GM15510 (cell line): ENCODE measurements around the gene CCR2.

Source experiments
- POLR2A ChIP-seq: IDR thresholded peaks from 3 replicates; pipeline ENCODE4 v1.6.1; 2011; ENCODE audit warnings: borderline replicate concordance; ENCODE audit not compliant: insufficient read length; ENCODE audit errors: extremely low read depth

The CCR2 gene

DNA sequence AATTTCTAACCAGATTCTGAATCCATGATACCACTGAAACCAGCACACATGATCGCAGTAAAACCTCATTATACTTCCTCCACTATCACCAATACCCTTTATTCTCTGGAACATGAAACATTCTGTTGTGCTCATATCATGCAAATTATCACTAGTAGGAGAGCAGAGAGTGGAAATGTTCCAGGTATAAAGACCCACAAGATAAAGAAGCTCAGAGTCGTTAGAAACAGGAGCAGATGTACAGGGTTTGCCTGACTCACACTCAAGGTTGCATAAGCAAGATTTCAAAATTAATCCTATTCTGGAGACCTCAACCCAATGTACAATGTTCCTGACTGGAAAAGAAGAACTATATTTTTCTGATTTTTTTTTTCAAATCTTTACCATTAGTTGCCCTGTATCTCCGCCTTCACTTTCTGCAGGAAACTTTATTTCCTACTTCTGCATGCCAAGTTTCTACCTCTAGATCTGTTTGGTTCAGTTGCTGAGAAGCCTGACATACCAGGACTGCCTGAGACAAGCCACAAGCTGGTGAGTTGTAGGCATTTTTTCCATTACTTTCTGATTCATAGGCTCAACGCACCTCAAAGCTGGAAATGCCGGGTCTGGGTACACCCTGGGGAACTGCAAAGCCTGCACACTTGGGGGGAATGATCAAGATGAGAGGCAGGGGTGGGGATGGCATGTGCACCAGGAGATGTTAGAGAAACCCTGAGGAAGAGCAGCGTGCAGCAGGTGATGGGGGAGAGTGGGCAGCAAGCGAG lies at the start of gene CCR2:
Gene CCR2 (plus strand): TSS at position 465 of the 764 bp plus-strand sequence. CDS start 3,417 bp downstream, outside the sequence.
- TF ChIP-seq POLR2A: no peak

DNA sequence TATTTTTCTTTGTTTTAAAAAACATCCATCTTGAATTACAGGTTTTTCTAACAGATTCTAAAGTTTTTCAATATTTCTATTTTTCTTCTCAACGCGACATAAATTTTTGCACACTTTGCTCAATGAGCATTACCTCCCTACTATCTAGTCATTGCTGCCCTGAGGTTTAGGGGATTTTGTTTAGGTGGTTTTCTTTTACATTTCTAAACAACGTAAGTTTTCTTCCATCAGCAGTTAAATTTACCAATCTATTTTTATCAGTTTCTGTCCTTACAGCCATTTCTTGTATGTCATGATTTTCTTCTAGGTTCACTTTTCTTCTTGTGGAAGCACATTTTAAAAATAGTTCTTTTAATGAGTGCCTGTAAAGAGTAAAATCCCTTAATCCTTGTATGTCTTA lies 49.2 kb upstream of the CCR2 start:
- no peak for TF ChIP-seq POLR2A

DNA sequence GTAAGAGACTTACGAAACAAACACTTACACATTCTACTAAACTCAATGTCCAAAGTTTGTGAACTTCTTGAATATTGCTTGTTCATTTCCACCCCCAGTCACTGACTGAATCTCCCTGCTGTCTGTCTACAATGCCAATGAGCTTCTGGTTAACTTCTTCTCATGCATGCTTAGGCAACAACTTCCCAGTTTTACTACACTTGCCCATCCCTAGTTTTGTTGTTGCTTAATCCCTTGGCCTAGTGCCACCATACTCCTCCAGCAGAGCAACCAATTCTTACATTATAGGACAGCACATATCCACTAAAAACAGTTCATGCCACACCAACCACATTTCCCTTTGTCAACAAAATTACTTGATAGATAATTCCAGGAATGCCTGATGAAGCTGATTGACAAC lies 40.9 kb upstream of the CCR2 start:
- TF ChIP-seq POLR2A: no peak

GRCh38 chr3:46314517-46314916 lies 39.4 kb upstream of the CCR2 start:
- TF ChIP-seq POLR2A: no peak

DNA sequence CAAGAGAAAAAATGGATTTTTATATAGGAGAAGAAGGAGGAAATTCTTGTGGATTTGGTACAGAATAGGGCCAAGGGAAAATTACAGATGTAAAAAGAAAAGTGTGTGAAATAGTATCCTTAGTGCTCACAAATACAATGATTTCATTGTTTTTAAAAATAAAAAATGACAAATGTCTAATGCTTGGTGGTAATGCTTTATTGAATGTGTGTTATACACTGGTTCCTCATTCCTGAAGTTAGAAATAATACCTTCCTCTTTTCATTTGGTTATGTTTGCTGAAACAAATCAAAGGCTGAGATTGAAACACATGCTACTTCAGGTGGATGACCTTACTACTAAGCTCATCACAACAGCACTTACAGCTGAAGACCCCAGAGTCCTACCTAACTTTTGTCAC lies 37.7 kb upstream of the CCR2 start:
- TF ChIP-seq POLR2A: no peak

DNA sequence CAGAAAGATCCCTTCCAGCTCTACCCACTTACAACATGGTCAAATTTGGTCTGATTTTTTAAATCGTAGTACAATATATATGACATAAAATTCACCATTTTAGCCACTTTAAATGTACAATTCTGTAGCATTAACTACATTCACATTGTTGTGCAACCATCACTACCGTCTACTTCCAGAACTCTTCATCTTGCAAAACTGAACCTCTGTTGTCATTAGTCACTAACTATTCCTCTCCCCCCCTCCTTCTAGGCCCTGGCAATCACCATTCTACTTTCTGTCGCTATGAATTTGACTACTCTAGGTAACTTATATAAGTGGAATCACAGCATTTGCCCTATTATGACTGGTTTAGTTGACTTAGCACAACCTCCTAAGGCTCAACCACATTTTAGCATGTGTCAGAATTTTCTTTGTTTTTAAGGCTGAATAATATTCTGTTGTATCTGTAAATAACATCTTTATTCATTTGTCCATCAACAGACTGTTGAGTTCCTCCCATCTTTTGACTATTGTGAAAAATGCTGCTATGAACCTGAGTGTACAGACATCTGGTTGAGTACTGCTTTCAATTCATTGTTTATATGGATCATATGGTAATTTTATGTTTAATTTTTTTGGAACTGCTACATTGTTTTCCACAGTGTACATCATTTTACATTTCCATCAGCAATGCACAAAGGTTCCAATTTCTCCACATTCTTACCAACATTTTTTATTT lies 35.5 kb upstream of the CCR2 start:
- TF ChIP-seq POLR2A: no peak

GRCh38 chr3:46321461-46322104 lies 32.3 kb upstream of the CCR2 start:
- TF ChIP-seq POLR2A: no peak

- no peak for TF ChIP-seq POLR2A
Observed at GRCh38 chr3:46324036-46324435, 29.9 kb upstream of the CCR2 start.

DNA sequence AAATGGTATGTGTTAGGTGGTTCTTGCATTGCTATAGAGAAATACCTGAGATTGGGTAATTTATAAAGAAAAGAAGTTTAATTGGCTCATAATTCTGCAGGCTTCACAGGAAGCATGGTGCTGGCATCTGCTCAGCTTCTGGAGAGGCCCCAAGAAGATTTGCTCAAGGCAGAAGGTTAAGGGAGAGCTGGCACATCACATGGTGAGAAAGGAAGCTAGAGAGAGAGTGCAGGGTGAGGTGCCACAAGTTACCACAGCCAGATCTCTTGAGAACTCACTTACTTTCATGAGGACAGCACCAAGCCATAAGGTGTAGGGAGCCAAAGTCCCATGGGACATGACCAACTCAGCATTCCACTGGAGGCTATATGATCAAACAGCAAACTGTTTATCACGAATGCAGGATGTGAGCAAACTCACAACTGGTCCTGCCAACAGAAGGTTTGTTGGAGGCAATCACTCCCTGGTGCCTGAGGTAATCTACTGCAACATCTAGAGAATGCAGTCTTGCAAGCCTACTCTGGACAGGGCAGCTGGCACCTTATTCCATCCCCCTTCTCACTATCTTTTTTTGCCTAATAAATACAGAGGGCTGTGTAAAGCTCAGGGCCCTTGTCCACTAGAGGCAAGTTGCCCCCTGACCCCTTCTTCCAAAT lies 28.1 kb upstream of the CCR2 start:
- no peak for TF ChIP-seq POLR2A

DNA sequence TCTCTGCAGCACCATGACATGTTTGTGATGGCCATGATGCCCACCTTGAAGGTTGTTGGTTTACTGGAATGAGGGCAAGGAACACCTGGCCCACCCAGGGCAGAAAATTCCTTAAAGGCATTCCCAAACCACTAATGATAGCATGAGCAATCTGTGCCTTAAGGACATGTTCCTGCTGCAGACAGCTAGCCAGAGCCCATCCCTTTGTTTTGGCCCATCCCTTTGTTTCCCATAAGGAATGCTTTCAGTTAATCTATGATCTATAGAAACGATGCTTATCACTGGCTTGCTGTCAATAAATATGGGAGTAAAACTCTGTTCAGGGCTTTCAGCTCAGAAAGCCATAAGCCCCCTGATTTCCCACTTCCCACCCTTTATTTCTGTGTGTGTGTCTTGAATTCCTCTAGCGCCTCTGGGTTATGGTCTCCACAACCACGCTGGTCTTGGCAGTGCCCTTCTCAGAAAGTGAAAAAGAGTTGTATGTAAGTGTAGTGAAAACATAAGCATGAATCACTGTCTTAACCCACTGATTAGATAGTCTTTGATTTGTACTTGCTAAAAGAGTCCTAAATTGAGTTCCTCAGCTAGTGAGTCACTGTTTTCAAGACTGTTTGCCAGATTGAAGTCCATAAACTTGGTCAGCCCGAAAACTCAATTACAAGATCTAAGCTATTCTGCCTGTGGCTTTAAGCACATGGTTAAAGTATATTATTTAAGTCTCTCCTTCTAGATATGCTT lies 19.0 kb upstream of the CCR2 start:
- no peak for TF ChIP-seq POLR2A

- TF ChIP-seq POLR2A: no peak
Observed at GRCh38 chr3:46335541-46335940, 18.4 kb upstream of the CCR2 start.

DNA sequence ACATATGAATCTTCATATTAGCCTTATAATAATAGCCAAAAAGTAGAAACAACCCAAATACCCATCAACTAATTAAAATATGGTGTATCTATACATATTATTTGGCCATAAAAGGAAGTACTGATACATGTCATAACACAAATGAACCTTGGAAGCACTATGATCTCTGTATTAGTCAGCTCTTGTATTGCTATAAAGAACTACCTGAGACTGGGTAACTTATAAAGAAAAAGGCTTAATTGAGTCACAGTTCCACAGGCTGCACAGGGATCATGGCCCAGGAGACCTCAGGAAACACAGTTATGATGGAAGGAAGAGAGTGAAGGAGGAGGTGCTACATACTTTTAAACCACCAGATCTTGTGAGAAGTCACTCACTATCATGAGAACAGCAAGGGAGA lies 16.0 kb upstream of the CCR2 start:
- no peak for TF ChIP-seq POLR2A

DNA sequence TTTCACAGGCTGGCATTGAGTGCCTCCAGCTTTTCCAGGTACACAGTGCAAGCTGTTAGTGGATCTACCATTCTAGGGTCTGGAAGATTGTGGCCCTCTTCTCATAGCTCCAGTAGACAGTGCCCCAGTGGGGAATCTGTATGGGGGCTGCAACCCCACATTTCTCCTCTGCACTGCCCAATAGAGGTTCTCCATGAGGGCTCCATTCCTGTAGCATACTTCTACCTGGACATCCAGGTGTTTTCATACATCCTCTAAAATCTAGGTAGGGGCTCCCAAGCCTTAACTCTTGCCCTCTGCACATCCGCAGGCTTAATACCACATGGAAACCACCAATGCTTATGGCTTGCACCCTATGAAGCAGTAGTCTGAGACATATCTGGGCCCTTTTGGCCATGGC lies 15.1 kb upstream of the CCR2 start:
- no peak for TF ChIP-seq POLR2A

- TF ChIP-seq POLR2A: no peak
Observed at GRCh38 chr3:46344476-46344875, 9.4 kb upstream of the CCR2 start.
